HFFc6 (cell line): ENCODE data around the gene CMC2. TPM values are rescaled to one million over a fixed set of nuclear protein-coding genes. Genes with fewer than 3 reads are reported as not detected.

Experiments used
- DNase-seq: peaks from one replicate; pipeline ENCODE4 v3.0.0-alpha.2; 2018
- H3K27ac Mint-ChIP-seq: 2 replicates; pipeline ENCODE4 v1.8.0; 2020; ENCODE audit warnings: mild to moderate bottlenecking, mixed read lengths
- H3K27me3 Mint-ChIP-seq: 2 replicates; pipeline ENCODE4 v1.8.0; 2021; ENCODE audit warnings: mild to moderate bottlenecking, moderate library complexity, mixed read lengths; ENCODE audit not compliant: insufficient read depth
- H3K36me3 Mint-ChIP-seq: 2 replicates; pipeline ENCODE4 v1.8.0; 2021; ENCODE audit warnings: low read depth, mixed read lengths
- H3K4me1 Mint-ChIP-seq: 2 replicates; pipeline ENCODE4 v1.8.0; 2020; ENCODE audit warnings: low read depth, mixed read lengths
- H3K4me3 Mint-ChIP-seq: 2 replicates; pipeline ENCODE4 v1.8.0; 2020; ENCODE audit warnings: mild to moderate bottlenecking, moderate library complexity, mixed read lengths
- H3K9me3 Mint-ChIP-seq: 2 replicates; pipeline ENCODE4 v1.8.0; 2020; ENCODE audit warnings: mild to moderate bottlenecking, mixed read lengths
- CTCF ChIP-seq: fragments of 200-600 bp; sonication (generic); IDR thresholded peaks from 2 replicates; pipeline ENCODE4 v1.5.0; 2021; ENCODE audit warnings: antibody characterized with exemption, mild to moderate bottlenecking
- total RNA-seq, 6 experiments: library from RNA; stranded (reverse); fragmentation: NEBNext Ultra II Directional; extraction: Animal tissue kit (Norgen Biotek cat#: 25700); gene quantifications; 2 replicates in 1 of 6; 3 replicates in 5 of 6; pipeline ENCODE4 v1.2.3, GENCODE V29; 2021

CMC2 gene
- total RNA-seq, 6 experiments from 2014 or later, result 64.7 to 82.7 (median 74.8) TPM

DNA sequence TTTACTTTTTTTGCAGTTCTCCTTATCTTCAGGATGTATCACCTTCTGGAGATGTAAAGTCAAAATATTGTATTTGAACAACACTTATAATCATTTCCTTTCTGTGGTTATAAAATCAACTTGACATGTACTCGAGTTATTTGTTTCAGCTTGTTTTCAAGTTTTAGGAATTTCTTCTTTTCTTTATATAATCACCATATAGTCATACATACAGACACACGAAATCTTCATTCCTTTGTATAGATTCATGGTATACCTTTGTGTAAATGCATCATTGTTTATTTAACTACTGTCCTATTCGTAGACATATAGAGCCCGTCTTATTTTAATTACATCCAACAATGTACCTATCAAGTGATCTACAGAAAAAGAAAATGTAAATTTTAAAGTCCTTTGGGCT lies 40.1 kb downstream of the CMC2 start:
- no peak for DNase-seq
- Mint-ChIP-seq H3K27ac (no peak overlapping the region), H3K36me3 (peaks cover 10% of the 10 kb centered on the region), H3K9me3 (no peaks in the 10 kb centered on the region), H3K4me3 (no peak overlapping the region), H3K4me1 (peaks cover 29% of the 10 kb centered on the region), H3K27me3 (no peaks in the 10 kb centered on the region; the same call in 1 of the 2 replicates)
- TF ChIP-seq CTCF, result no peak

GRCh38 chr16:80964351-80964750 lies 42.3 kb downstream of the CMC2 start:
- peaks cover 21% of the 10 kb centered on the region for H3K4me1 Mint-ChIP-seq
- DNase-seq, result no peak

GRCh38 chr16:80962879-80963278 lies 43.8 kb downstream of the CMC2 start:
- no peak overlapping the region for H3K27ac Mint-ChIP-seq
- no peak for DNase-seq
- peaks cover 34% of the 10 kb centered on the region for H3K9me3 Mint-ChIP-seq
- peaks cover 39% of the 10 kb centered on the region for H3K36me3 Mint-ChIP-seq
- H3K4me1 Mint-ChIP-seq, result peaks cover 10% of the 10 kb centered on the region
- no peak overlapping the region for H3K4me3 Mint-ChIP-seq
- no peaks in the 10 kb centered on the region for H3K27me3 Mint-ChIP-seq
- no peak for TF ChIP-seq CTCF

More at GRCh38 chr16:80964351-80964750, 42.3 kb downstream of the CMC2 start:
- H3K36me3 Mint-ChIP-seq, result peaks cover 30% of the 10 kb centered on the region
- no peak overlapping the region for H3K27ac Mint-ChIP-seq
- H3K9me3 Mint-ChIP-seq, result peaks cover 19% of the 10 kb centered on the region
- no peak for TF ChIP-seq CTCF
- peak overlapping the region; percentile 47 for H3K4me3 Mint-ChIP-seq
- no peaks in the 10 kb centered on the region for H3K27me3 Mint-ChIP-seq

DNA sequence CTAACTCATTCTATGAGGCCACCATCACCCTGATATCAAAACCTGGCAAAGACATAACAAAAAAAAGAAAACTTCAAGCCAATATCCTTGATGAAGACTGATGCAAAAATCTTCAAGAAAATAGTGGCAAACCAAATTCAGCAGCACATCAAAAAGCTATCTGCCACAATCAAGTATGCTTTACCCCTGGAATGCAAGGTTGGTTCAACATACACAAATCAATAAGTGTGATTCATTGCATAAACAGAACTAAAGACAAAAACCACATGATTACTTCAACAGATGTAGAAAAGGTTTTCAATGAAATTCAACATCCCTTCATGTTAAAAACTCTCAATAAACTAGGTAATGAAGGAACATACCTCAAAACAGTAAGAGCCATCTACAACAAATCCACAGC lies 48.4 kb downstream of the CMC2 start:
- no peak for TF ChIP-seq CTCF
- H3K4me1 Mint-ChIP-seq, result no peaks in the 10 kb centered on the region
- H3K36me3 Mint-ChIP-seq, result peaks cover 56% of the 10 kb centered on the region
- no peak overlapping the region for H3K27ac Mint-ChIP-seq
- H3K27me3 Mint-ChIP-seq, result no peaks in the 10 kb centered on the region
- peaks cover 46% of the 10 kb centered on the region for H3K9me3 Mint-ChIP-seq
- DNase-seq, result no peak
- no peak overlapping the region for H3K4me3 Mint-ChIP-seq

DNA sequence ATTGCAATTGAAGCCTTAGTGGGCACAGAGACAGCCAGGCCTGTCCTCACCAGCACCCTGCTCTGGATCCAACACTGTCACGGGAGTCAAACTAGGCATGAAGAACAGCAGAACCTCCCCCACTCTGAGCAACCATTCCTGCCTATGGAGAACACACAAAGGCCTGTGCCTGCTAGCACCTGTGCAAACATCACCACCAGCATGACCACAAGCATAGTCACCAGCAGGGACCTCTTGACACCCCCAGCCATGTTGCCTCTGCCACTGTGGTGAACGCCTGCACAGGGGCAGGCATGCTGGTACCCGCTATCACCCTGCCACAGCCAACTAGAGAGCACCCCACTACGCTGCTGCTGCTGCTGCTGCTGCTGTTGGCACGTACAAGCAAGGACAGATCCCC lies 51.7 kb downstream of the CMC2 start:
- Mint-ChIP-seq H3K27me3 (peaks cover 4% of the 10 kb centered on the region; the same call in 1 of the 2 replicates), H3K36me3 (peaks cover 45% of the 10 kb centered on the region), H3K27ac (no peak overlapping the region), H3K4me1 (no peaks in the 10 kb centered on the region; the same call in 1 of the 2 replicates), H3K9me3 (peaks cover 39% of the 10 kb centered on the region), H3K4me3 (no peak overlapping the region)
- no peak for TF ChIP-seq CTCF
- no peak for DNase-seq
